OCI-LY3 (cell line): Measurements from ENCODE around the gene GLOD4.

Experiments used
- EZH2phosphoT487 ChIP-seq: fragments of 200-600 bp; shearing (Covaris generic); IDR thresholded peaks from 2 replicates; pipeline ENCODE4 v1.6.1; 2018; ENCODE audit warnings: antibody characterized with exemption, mixed run types, low read depth
- TF ChIP-seq, protein P1 (sequence below): fragments of 200-600, 300-600 bp; sonication (generic); IDR thresholded peaks from 2 replicates; pipeline ENCODE4 v1.5.1; 2014; ENCODE audit warnings: antibody characterized with exemption, low read length, low read depth

- TF ChIP-seq, protein P1, sequence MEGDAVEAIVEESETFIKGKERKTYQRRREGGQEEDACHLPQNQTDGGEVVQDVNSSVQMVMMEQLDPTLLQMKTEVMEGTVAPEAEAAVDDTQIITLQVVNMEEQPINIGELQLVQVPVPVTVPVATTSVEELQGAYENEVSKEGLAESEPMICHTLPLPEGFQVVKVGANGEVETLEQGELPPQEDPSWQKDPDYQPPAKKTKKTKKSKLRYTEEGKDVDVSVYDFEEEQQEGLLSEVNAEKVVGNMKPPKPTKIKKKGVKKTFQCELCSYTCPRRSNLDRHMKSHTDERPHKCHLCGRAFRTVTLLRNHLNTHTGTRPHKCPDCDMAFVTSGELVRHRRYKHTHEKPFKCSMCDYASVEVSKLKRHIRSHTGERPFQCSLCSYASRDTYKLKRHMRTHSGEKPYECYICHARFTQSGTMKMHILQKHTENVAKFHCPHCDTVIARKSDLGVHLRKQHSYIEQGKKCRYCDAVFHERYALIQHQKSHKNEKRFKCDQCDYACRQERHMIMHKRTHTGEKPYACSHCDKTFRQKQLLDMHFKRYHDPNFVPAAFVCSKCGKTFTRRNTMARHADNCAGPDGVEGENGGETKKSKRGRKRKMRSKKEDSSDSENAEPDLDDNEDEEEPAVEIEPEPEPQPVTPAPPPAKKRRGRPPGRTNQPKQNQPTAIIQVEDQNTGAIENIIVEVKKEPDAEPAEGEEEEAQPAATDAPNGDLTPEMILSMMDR, result no peak
- TF ChIP-seq EZH2phosphoT487, result no peak
Measured at GRCh38 chr17:787641-788221, 5.7 kb upstream of the GLOD4 start.
